Panc1 (cell line): ENCODE data around the gene EFEMP1. TPM values are rescaled to one million over a fixed set of nuclear protein-coding genes. Genes with fewer than 3 reads are reported as not detected.

Experiments
- ATAC-seq: fragments of 200-7000 bp; cut with Tn5 transposase; 2 replicates; pipeline ENCODE4 v1.9.1; 2020; ENCODE audit warnings: mild to moderate bottlenecking, moderate library complexity
- BruUV-seq: library from RNA; stranded (reverse); fragments of 400-500 nt; replicated peaks from 2 replicates; lab custom pipeline; 2021; lab: Mats Ljungman, UMichigan
- CTCF ChIA-PET: fragments of 300-600 bp; sonication (Branson Sonifier 250); formaldehyde crosslinking; loops from one replicate; lab custom pipeline; 2022; ENCODE audit warnings: antibody characterized with exemption; lab: Charles Lee
- POLR2A ChIA-PET: fragments of 300-600 bp; sonication (Branson Sonifier 250); formaldehyde crosslinking; loops from one replicate; lab custom pipeline; 2022; ENCODE audit warnings: antibody characterized with exemption; lab: Charles Lee
- DNase-seq: peaks from one replicate; pipeline ENCODE4 v3.0.0-alpha.2; 2010; ENCODE audit warnings: low read depth, low spot score
- H3K27ac ChIP-seq: 2 replicates; pipeline ENCODE4 v1.5.1; 2011; ENCODE audit warnings: mild to moderate bottlenecking, low read length, inconsistent platforms
- H3K27me3 ChIP-seq: fragments of 200-500 bp; sonication (Bioruptor generic); 2 replicates; pipeline ENCODE4 v1.6.0; 2014; ENCODE audit warnings: low read length, inconsistent platforms; ENCODE audit not compliant: control insufficient read depth, insufficient read depth
- H3K36me3 ChIP-seq: fragments of 200-500 bp; sonication (Bioruptor generic); 2 replicates; pipeline ENCODE4 v1.5.1; 2014; ENCODE audit warnings: inconsistent platforms, mild to moderate bottlenecking, low read length, moderate library complexity; ENCODE audit not compliant: control insufficient read depth, insufficient read depth
- H3K4me1 ChIP-seq: 2 replicates; pipeline ENCODE4 v1.5.1; 2011; ENCODE audit warnings: inconsistent platforms, mild to moderate bottlenecking, low read length, moderate library complexity; ENCODE audit not compliant: control insufficient read depth, insufficient read depth
- H3K4me3 ChIP-seq, 2 experiments: 2 replicates each; pipeline ENCODE4 v1.5.1; 2011 to 2012; ENCODE audit warnings: low read depth in 2 of 2, low read length in 2 of 2, mild to moderate bottlenecking in 2 of 2, inconsistent platforms in 1 of 2, moderate library complexity in 1 of 2
- H3K9me3 ChIP-seq: fragments of 200-500 bp; sonication (Bioruptor generic); 2 replicates; pipeline ENCODE4 v1.5.1; 2014; ENCODE audit warnings: low read depth, mild to moderate bottlenecking, inconsistent platforms, low read length, moderate library complexity; ENCODE audit not compliant: control insufficient read depth, insufficient read depth
- CTCF ChIP-seq: fragments of 450-650 bp; IDR thresholded peaks from 2 replicates; pipeline ENCODE4 v1.5.1; 2017; ENCODE audit warnings: mild to moderate bottlenecking
- POLR2AphosphoS5 ChIP-seq: IDR thresholded peaks from 2 replicates; pipeline ENCODE4 v1.6.1; 2012; ENCODE audit warnings: mild to moderate bottlenecking, low read depth, low read length, moderate library complexity
- REST ChIP-seq, 2 experiments: IDR thresholded peaks; 2 replicates each; pipeline ENCODE4 v1.6.1; 2011 to 2012; ENCODE audit warnings: low read depth in 2 of 2, control low read depth in 1 of 2, low read length in 1 of 2, mild to moderate bottlenecking in 1 of 2, moderate library complexity in 1 of 2; ENCODE audit not compliant: insufficient read depth in 1 of 2
- SIN3A ChIP-seq: IDR thresholded peaks from 2 replicates; pipeline ENCODE4 v1.6.1; 2012; ENCODE audit warnings: low read depth, mild to moderate bottlenecking, low read length, moderate library complexity, borderline replicate concordance; ENCODE audit not compliant: insufficient read depth
- TCF7L2 ChIP-seq: IDR thresholded peaks from 2 replicates; pipeline ENCODE4 v1.6.1; 2011; ENCODE audit warnings: mild to moderate bottlenecking, low read depth, low read length, inconsistent platforms
- in situ Hi-C: cut with HindIII; loops from 2 replicates; pipeline ENCODE4 v1.10.0; 2016; ENCODE audit warnings: low sequenced_read_pairs, low pct_unique_long_range_greater_than_20kb
- intact Hi-C: fragments of 100-400 bp; cut with micrococcal nuclease; formaldehyde crosslinking; loops from one replicate; pipeline ENCODE4 v1.10.0; 2022; ENCODE audit not compliant: unreplicated experiment
- total RNA-seq: library from RNA; stranded (reverse); gene quantifications from one replicate; pipeline ENCODE4 v1.2.1, GENCODE V29; 2021; ENCODE audit not compliant: unreplicated experiment

The EFEMP1 gene
- total RNA-seq, 1 experiment from 2014 or later: 15.5 TPM

DNA sequence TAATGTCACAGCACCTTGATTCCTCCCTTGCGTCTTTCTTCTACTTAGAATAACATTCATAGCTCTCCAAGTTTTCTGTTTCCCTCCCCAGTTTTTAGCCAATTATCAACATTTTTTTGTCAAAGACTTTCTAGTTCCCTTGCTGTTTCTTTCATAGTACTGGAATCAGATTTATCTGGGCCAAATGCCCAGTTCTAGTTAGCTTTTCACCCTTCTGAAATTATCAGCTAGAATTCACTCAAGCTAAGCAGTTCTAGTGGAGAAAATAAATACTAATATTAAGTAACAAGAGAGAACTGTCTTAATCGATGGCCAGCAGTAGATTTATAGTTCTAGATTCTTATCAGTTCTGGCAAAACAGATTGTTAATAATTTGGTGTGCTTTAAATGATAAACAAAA is 36.2 kb downstream of the EFEMP1 start:
- ChIA-PET CTCF (no interaction called here), POLR2A (no interaction called here)
- BruUV-seq: no TSS peak
- Histone ChIP-seq H3K4me1 (no peaks in the 10 kb centered on the region), H3K4me3 (no peak overlapping the region), H3K36me3 (no peaks in the 10 kb centered on the region), H3K9me3 (no peaks in the 10 kb centered on the region), H3K27ac (no peak overlapping the region), H3K27me3 (no peaks in the 10 kb centered on the region; the same call in 1 of the 2 replicates)
- in situ Hi-C loops: no loop called here
- intact Hi-C loops: no loop called here
- no peak for ATAC-seq
- DNase-seq: no peak
- TF ChIP-seq CTCF: no peak
- TF ChIP-seq POLR2AphosphoS5: no peak
- TF ChIP-seq SIN3A: no peak
- TF ChIP-seq TCF7L2: no peak

GRCh38 chr2:55885944-55886281 is 37.7 kb downstream of the EFEMP1 start:
- H3K36me3 ChIP-seq: no peaks in the 10 kb centered on the region
- no peak overlapping the region for H3K4me3 ChIP-seq
- no peak overlapping the region for H3K27ac ChIP-seq
- DNase-seq (no peak), ATAC-seq (no peak)
- in situ Hi-C loops (no loop called here), intact Hi-C loops (no loop called here)
- POLR2A ChIA-PET: no interaction called here
- BruUV-seq: no TSS peak
- H3K4me1 ChIP-seq: no peaks in the 10 kb centered on the region
- CTCF ChIA-PET: no interaction called here
- no peaks in the 10 kb centered on the region for H3K9me3 ChIP-seq
- TF ChIP-seq REST (IDR thresholded peaks at IDR 0.05; ENCODE audit: insufficient read depth in 1 of 2, low read depth in 2 of 2, low read length in 1 of 2) (no peak), CTCF (no peak), TCF7L2 (no peak), POLR2AphosphoS5 (no peak), SIN3A (no peak)
- no peaks in the 10 kb centered on the region; the same call in 1 of the 2 replicates for H3K27me3 ChIP-seq
